Natural killer cell (primary cell): ENCODE results near the gene PHF23. TPM values are rescaled to one million over a fixed set of nuclear protein-coding genes. Genes with fewer than 3 reads are reported as not detected.

Experiments used
- ATAC-seq, 3 donors: fragments of 150-1000 bp in 2 of 3; fragments of 200-7000 bp in 1 of 3; cut with Tn5 transposase; 1 replicate in 1 of 3; 2 replicates in 2 of 3; pipeline ENCODE4 v1.10.0; 2021; ENCODE audit warnings: mild to moderate bottlenecking in 2 of 3, moderate library complexity in 2 of 3
- DNase-seq, 2 donors: peaks; one replicate each; pipeline versions ENCODE4 v3.0.0 to v3.0.0-alpha.2; 2013 to 2021; ENCODE audit warnings: mixed read lengths in 1 of 2
- H3K27ac ChIP-seq: one replicate; pipeline ENCODE4 v1.5.1; 2013; ENCODE audit warnings: mild to moderate bottlenecking, low read length
- H3K27me3 ChIP-seq: one replicate; pipeline ENCODE4 v1.6.1; 2013; ENCODE audit warnings: low read length; ENCODE audit not compliant: control insufficient read depth, insufficient read depth
- H3K36me3 ChIP-seq: one replicate; pipeline ENCODE4 v1.6.1; 2013; ENCODE audit warnings: low read length; ENCODE audit not compliant: control insufficient read depth, insufficient read depth
- H3K4me1 ChIP-seq: one replicate; pipeline ENCODE4 v1.6.1; 2013; ENCODE audit warnings: low read length; ENCODE audit not compliant: control insufficient read depth, insufficient read depth
- H3K4me3 ChIP-seq: one replicate; pipeline ENCODE4 v1.5.1; 2013; ENCODE audit warnings: low read length
- H3K9me3 ChIP-seq: one replicate; pipeline ENCODE4 v1.6.1; 2013; ENCODE audit warnings: low read length; ENCODE audit not compliant: control insufficient read depth, insufficient read depth
- H3K27ac Mint-ChIP-seq, 2 donors: one replicate each; pipeline ENCODE4 v1.8.0; 2022; ENCODE audit warnings: mild to moderate bottlenecking in 2 of 2, mixed read lengths in 2 of 2, moderate library complexity in 1 of 2
- H3K27me3 Mint-ChIP-seq, 2 donors: one replicate each; pipeline ENCODE4 v1.8.0; 2022; ENCODE audit warnings: low read depth in 2 of 2, mixed read lengths in 2 of 2
- H3K36me3 Mint-ChIP-seq: one replicate; pipeline ENCODE4 v1.8.0; 2022; ENCODE audit warnings: mixed read lengths
- H3K4me1 Mint-ChIP-seq, 2 donors: one replicate each; pipeline ENCODE4 v1.8.0; 2022; ENCODE audit warnings: mixed read lengths in 2 of 2
- H3K4me3 Mint-ChIP-seq: one replicate; pipeline ENCODE4 v1.8.0; 2022; ENCODE audit warnings: mild to moderate bottlenecking, moderate library complexity, mixed read lengths
- H3K9me3 Mint-ChIP-seq, 2 donors: one replicate each; pipeline ENCODE4 v1.8.0; 2022; ENCODE audit warnings: mixed read lengths in 2 of 2
- CTCF ChIP-seq: fragments of 200-600 bp; IDR thresholded peaks from one replicate; pipeline ENCODE4 v1.8.0; 2022; ENCODE audit warnings: antibody characterized with exemption
- WGBS: methylation state at CpG from one replicate; pipeline ENCODE4 v1.1.7; 2013; ENCODE audit warnings: missing lambda C conversion rate; ENCODE audit not compliant: insufficient coverage; 5-methylcytosine and 5-hydroxymethylcytosine counted together
- intact Hi-C: fragments of 100-400 bp; cut with micrococcal nuclease; formaldehyde crosslinking; loops from one replicate; pipeline ENCODE4 v1.14.2; 2022
- total RNA-seq, 4 donors: library from RNA; stranded (reverse); fragments of 120-200 nt in 1 of 4; gene quantifications; one replicate each; pipeline versions ENCODE4 v1.2.3 to v1.2.4, GENCODE V29; 2013 to 2022

PHF23 gene
- total RNA-seq, 3 donors from 2014 or later (not counting 1 experiment from before 2014, with no cell fraction given), result 19.3 to 32.3 (median 20.8) TPM

- Histone ChIP-seq H3K9me3 (no peaks in the 10 kb centered on the region), H3K27ac (no peak overlapping the region), H3K4me3 (no peak overlapping the region), H3K36me3 (no peaks in the 10 kb centered on the region), H3K27me3 (peaks cover 33% of the 10 kb centered on the region), H3K4me1 (peaks cover 31% of the 10 kb centered on the region)
- no peak for ATAC-seq
- 85% methylated on average over 16 of the region's 18 CpGs for WGBS
- Mint-ChIP-seq H3K27ac (no peak overlapping the region), H3K9me3 (no peaks in the 10 kb centered on the region), H3K27me3 (peaks cover 40 to 42% of the 10 kb centered on the region in 2 donors), H3K36me3 (no peaks in the 10 kb centered on the region), H3K4me3 (peak overlapping the region; percentile 31), H3K4me1 (peaks cover 22 to 31% of the 10 kb centered on the region in 2 donors)
- TF ChIP-seq CTCF, result no peak
- no peak for DNase-seq
- intact Hi-C loops, result loop anchor here (10.0 kb wide), 1 partner anchor 401 kb away; the partner anchor contains the start of genes TP53 and WRAP53
Measured at GRCh38 chr17:7283471-7284216, 44.4 kb upstream of the PHF23 start.

GRCh38 chr17:7282752-7283321 lies 43.6 kb upstream of the PHF23 start:
- intact Hi-C loops, result loop anchor here (10.0 kb wide), 1 partner anchor 402 kb away; the partner anchor contains the start of genes TP53 and WRAP53

GRCh38 chr17:7281953-7282751 lies 42.9 kb upstream of the PHF23 start:
- no peaks in the 10 kb centered on the region for H3K9me3 ChIP-seq
- H3K4me3 ChIP-seq, result no peak overlapping the region
- Mint-ChIP-seq H3K9me3 (no peaks in the 10 kb centered on the region), H3K27ac (peak overlapping the region in 1 of 2 donors; percentile 16), H3K36me3 (no peaks in the 10 kb centered on the region), H3K4me1 (peaks cover 22 to 31% of the 10 kb centered on the region in 2 donors), H3K4me3 (peak overlapping the region; percentile 90), H3K27me3 (peaks cover 25 to 31% of the 10 kb centered on the region in 2 donors)
- H3K36me3 ChIP-seq, result no peaks in the 10 kb centered on the region
- H3K27ac ChIP-seq, result no peak overlapping the region
- peaks cover 33% of the 10 kb centered on the region for H3K27me3 ChIP-seq
- WGBS, result 7% methylated on average over 42 of the region's 43 CpGs
- no peak for TF ChIP-seq CTCF
- ATAC-seq (no peak), DNase-seq (peak in 1 of 2 donors; percentile 34)
- H3K4me1 ChIP-seq, result peaks cover 31% of the 10 kb centered on the region
- intact Hi-C loops, result loop anchor here (2.0 to 10.0 kb wide), 2 partner anchors 47 to 403 kb away; partner anchors contain the start of genes NEURL4, TP53 and WRAP53

More at GRCh38 chr17:7282752-7283321, 43.6 kb upstream of the PHF23 start:
- Mint-ChIP-seq H3K9me3 (no peaks in the 10 kb centered on the region), H3K36me3 (no peaks in the 10 kb centered on the region), H3K27me3 (peaks cover 32 to 36% of the 10 kb centered on the region in 2 donors), H3K27ac (peak overlapping the region in 1 of 2 donors; percentile 16), H3K4me1 (peaks cover 22 to 31% of the 10 kb centered on the region in 2 donors), H3K4me3 (peak overlapping the region; percentile 42)
- WGBS, result 60% methylated on average over 6 of the region's 6 CpGs
- Histone ChIP-seq H3K4me3 (no peak overlapping the region), H3K27me3 (peaks cover 33% of the 10 kb centered on the region), H3K27ac (no peak overlapping the region), H3K9me3 (no peaks in the 10 kb centered on the region), H3K36me3 (no peaks in the 10 kb centered on the region), H3K4me1 (peaks cover 31% of the 10 kb centered on the region)
- DNase-seq, result no peak
- ATAC-seq, result no peak
- TF ChIP-seq CTCF, result no peak
